HG02678 (cell line): ENCODE data around the gene MGMT.

Experiments used
- ATAC-seq: cut with Tn5 transposase; IDR thresholded peaks from one replicate; pipeline ENCODE4 v1.9.1; 2021; ENCODE audit warnings: mild to moderate bottlenecking, moderate library complexity; ENCODE audit not compliant: unreplicated experiment

MGMT gene

GRCh38 chr10:129814681-129815646 is 347.9 kb downstream of the MGMT start:
- no peak for ATAC-seq

GRCh38 chr10:129815898-129816655 is 349.0 kb downstream of the MGMT start:
- ATAC-seq, result no peak

GRCh38 chr10:129816656-129817045 is 349.6 kb downstream of the MGMT start:
- ATAC-seq, result no peak
